H9 (cell line): Measurements from ENCODE around the gene MARCHF9. TPM values are rescaled to one million over a fixed set of nuclear protein-coding genes. Genes with fewer than 3 reads are reported as not detected.

Experiments
- DNase-seq: peaks from one replicate; pipeline ENCODE4 v3.0.0-alpha.2; 2017
- H2AFZ ChIP-seq: one replicate; pipeline ENCODE4 v1.6.1; 2013; ENCODE audit warnings: mild to moderate bottlenecking, low read length, control low read depth, moderate library complexity
- H2AK5ac ChIP-seq: 2 replicates; pipeline ENCODE4 v1.6.1; 2013; ENCODE audit warnings: low read length, control low read depth, mixed read lengths; ENCODE audit not compliant: insufficient read length
- H2BK120ac ChIP-seq: one replicate; pipeline ENCODE4 v1.6.1; 2013; ENCODE audit warnings: low read depth, mild to moderate bottlenecking, low read length, control low read depth, inconsistent platforms; ENCODE audit not compliant: poor library complexity, severe bottlenecking
- H2BK12ac ChIP-seq: 2 replicates; pipeline ENCODE4 v1.6.1; 2013; ENCODE audit warnings: low read length, control low read depth, mixed read lengths, low read depth; ENCODE audit not compliant: insufficient read length
- H2BK15ac ChIP-seq: 2 replicates; pipeline ENCODE4 v1.6.1; 2013; ENCODE audit warnings: low read depth, low read length, control low read depth
- H2BK20ac ChIP-seq: one replicate; pipeline ENCODE4 v1.6.1; 2013; ENCODE audit warnings: low read depth, mild to moderate bottlenecking, low read length, control low read depth, inconsistent platforms; ENCODE audit not compliant: poor library complexity, severe bottlenecking
- H2BK5ac ChIP-seq: 2 replicates; pipeline ENCODE4 v1.6.1; 2013; ENCODE audit warnings: low read length, control low read depth, mixed read lengths; ENCODE audit not compliant: insufficient read length
- H3K14ac ChIP-seq: 2 replicates; pipeline ENCODE4 v1.6.1; 2013; ENCODE audit warnings: low read length, control low read depth; ENCODE audit not compliant: insufficient read depth
- H3K18ac ChIP-seq: 2 replicates; pipeline ENCODE4 v1.6.1; 2013; ENCODE audit warnings: low read depth, mild to moderate bottlenecking, mixed read lengths, low read length, control low read depth; ENCODE audit not compliant: insufficient read length
- H3K23ac ChIP-seq: 2 replicates; pipeline ENCODE4 v1.6.1; 2013; ENCODE audit warnings: low read length, control low read depth, mixed read lengths, low read depth; ENCODE audit not compliant: insufficient read length
- H3K23me2 ChIP-seq: 2 replicates; pipeline ENCODE4 v1.6.1; 2013; ENCODE audit warnings: low read depth, mild to moderate bottlenecking, mixed read lengths, low read length, control low read depth; ENCODE audit not compliant: insufficient read length, poor library complexity, severe bottlenecking
- H3K27ac ChIP-seq: 2 replicates; pipeline ENCODE4 v1.5.1; 2013; ENCODE audit warnings: low read length, control low read depth, mixed read lengths, low read depth; ENCODE audit not compliant: insufficient read length
- H3K27me3 ChIP-seq: 2 replicates; pipeline ENCODE4 v1.6.1; 2013; ENCODE audit warnings: low read length, control low read depth, inconsistent platforms; ENCODE audit not compliant: insufficient read depth
- H3K4ac ChIP-seq: 2 replicates; pipeline ENCODE4 v1.6.1; 2013; ENCODE audit warnings: low read depth, mild to moderate bottlenecking, control low read depth, inconsistent platforms, low read length, moderate library complexity
- H3K4me1 ChIP-seq: 2 replicates; pipeline ENCODE4 v1.6.1; 2013; ENCODE audit warnings: low read length, control low read depth, inconsistent platforms; ENCODE audit not compliant: insufficient read depth
- H3K4me2 ChIP-seq: 2 replicates; pipeline ENCODE4 v1.6.1; 2013; ENCODE audit warnings: low read length, control low read depth, mixed read lengths; ENCODE audit not compliant: insufficient read length, insufficient read depth
- H3K56ac ChIP-seq: 2 replicates; pipeline ENCODE4 v1.6.1; 2013; ENCODE audit warnings: low read depth, mild to moderate bottlenecking, mixed read lengths, low read length, control low read depth; ENCODE audit not compliant: insufficient read length
- H3K79me1 ChIP-seq: 2 replicates; pipeline ENCODE4 v1.6.1; 2013; ENCODE audit warnings: low read depth, mild to moderate bottlenecking, moderate library complexity, low read length, control low read depth, inconsistent platforms; ENCODE audit not compliant: insufficient read depth, poor library complexity, severe bottlenecking
- H3K79me2 ChIP-seq: 2 replicates; pipeline ENCODE4 v1.6.1; 2013; ENCODE audit warnings: low read length, control low read depth, inconsistent platforms; ENCODE audit not compliant: insufficient read depth
- H3K9ac ChIP-seq: 2 replicates; pipeline ENCODE4 v1.6.1; 2013; ENCODE audit warnings: low read length, control low read depth, mixed read lengths; ENCODE audit not compliant: insufficient read length; ENCODE audit errors: extremely low read depth
- H3K9me3 ChIP-seq: one replicate; pipeline ENCODE4 v1.6.1; 2013; ENCODE audit warnings: low read depth, low read length, inconsistent platforms; ENCODE audit not compliant: control insufficient read depth
- H3T11ph ChIP-seq: one replicate; pipeline ENCODE4 v1.6.1; 2013; ENCODE audit warnings: mild to moderate bottlenecking, low read length, control low read depth, inconsistent platforms
- H4K20me1 ChIP-seq: one replicate; pipeline ENCODE4 v1.6.1; 2013; ENCODE audit not compliant: control insufficient read depth, insufficient read length, insufficient read depth
- H4K5ac ChIP-seq: 2 replicates; pipeline ENCODE4 v1.6.1; 2013; ENCODE audit warnings: low read depth, mild to moderate bottlenecking, mixed read lengths, low read length, control low read depth; ENCODE audit not compliant: insufficient read length
- H4K8ac ChIP-seq: replicated peaks from 2 replicates; pipeline ENCODE4 v1.6.1; 2013; ENCODE audit warnings: low read length, control low read depth, mixed read lengths, low read depth; ENCODE audit not compliant: insufficient read length
- H4K91ac ChIP-seq: 2 replicates; pipeline ENCODE4 v1.6.1; 2013; ENCODE audit warnings: low read depth, mild to moderate bottlenecking, moderate library complexity, mixed read lengths, low read length, control low read depth; ENCODE audit not compliant: insufficient read length
- H3K27ac Mint-ChIP-seq, 3 experiments: 2 replicates in 2 of 3; 3 replicates in 1 of 3; pipeline ENCODE4 v1.8.0; 2020 to 2021; ENCODE audit warnings: mixed read lengths in 3 of 3, mild to moderate bottlenecking in 1 of 3, moderate library complexity in 1 of 3
- H3K27me3 Mint-ChIP-seq: 2 replicates; pipeline ENCODE4 v1.8.0; 2021; ENCODE audit warnings: low read depth, mild to moderate bottlenecking, moderate library complexity, mixed read lengths
- H3K36me3 Mint-ChIP-seq, 3 experiments: 2 replicates in 2 of 3; 3 replicates in 1 of 3; pipeline ENCODE4 v1.8.0; 2020 to 2021; ENCODE audit warnings: low read depth in 3 of 3, mixed read lengths in 3 of 3; ENCODE audit not compliant: insufficient read depth in 1 of 3
- H3K4me1 Mint-ChIP-seq, 2 experiments: 2 replicates each; pipeline ENCODE4 v1.8.0; 2020; ENCODE audit warnings: mixed read lengths in 2 of 2
- H3K4me3 Mint-ChIP-seq, 2 experiments: 2 replicates in 1 of 2; 3 replicates in 1 of 2; pipeline ENCODE4 v1.8.0; 2020 to 2021; ENCODE audit warnings: mild to moderate bottlenecking in 2 of 2, mixed read lengths in 2 of 2, moderate library complexity in 1 of 2
- H3K9me3 Mint-ChIP-seq, 2 experiments: 2 replicates in 1 of 2; 3 replicates in 1 of 2; pipeline ENCODE4 v1.8.0; 2020; ENCODE audit warnings: mild to moderate bottlenecking in 2 of 2, mixed read lengths in 2 of 2, moderate library complexity in 1 of 2
- CTCF ChIP-seq: fragments of 200-600 bp; sonication (generic); conservative IDR thresholded peaks from 3 replicates; pipeline ENCODE4 v1.8.0; 2021; ENCODE audit warnings: antibody characterized with exemption, mild to moderate bottlenecking
- WGBS: extraction: QIAGEN DNeasy Blood & Tissue Kit; methylation state at CpG from one replicate; pipeline ENCODE4 v1.1.7; 2013; ENCODE audit warnings: missing lambda C conversion rate, low lambda C conversion rate, mixed read lengths; ENCODE audit not compliant: insufficient read length; ENCODE audit errors: extremely low coverage; 5-methylcytosine and 5-hydroxymethylcytosine counted together
- total RNA-seq: library from RNA; stranded (reverse); gene quantifications from 2 replicates; pipeline ENCODE4 v1.2.1, GENCODE V29; 2021

The MARCHF9 gene
- total RNA-seq, 1 experiment from 2014 or later, result 20.5 TPM

GRCh38 chr12:57717131-57717530, 37.8 kb upstream of the MARCHF9 start:
- no peak overlapping the region for H3K23ac ChIP-seq
- Mint-ChIP-seq H3K4me1 (no peaks in the 10 kb centered on the region), H3K27me3 (no peaks in the 10 kb centered on the region), H3K9me3 (no peaks in the 10 kb centered on the region), H3K36me3 (peaks cover 16 to 53% (median 24%) of the 10 kb centered on the region in 3 experiments), H3K27ac (no peak overlapping the region), H3K4me3 (no peak overlapping the region)
- H2BK5ac ChIP-seq, result no peak overlapping the region
- no peaks in the 10 kb centered on the region for H3K23me2 ChIP-seq
- no peaks in the 10 kb centered on the region for H3K9me3 ChIP-seq
- H3K14ac ChIP-seq, result no peak overlapping the region
- no peak overlapping the region for H2AFZ ChIP-seq
- no peak for DNase-seq
- H2BK12ac ChIP-seq, result no peak overlapping the region
- H3K4me1 ChIP-seq, result no peaks in the 10 kb centered on the region
- no peak overlapping the region for H3K4ac ChIP-seq
- H3T11ph ChIP-seq, result no peak overlapping the region
- WGBS, result no CpG with 5 or more reads among the region's 5 CpGs
- no peak overlapping the region for H3K27ac ChIP-seq
- no peak overlapping the region for H3K9ac ChIP-seq
- no peak overlapping the region for H2BK120ac ChIP-seq
- H3K79me2 ChIP-seq, result no peaks in the 10 kb centered on the region
- H2BK15ac ChIP-seq, result no peak overlapping the region
- no peaks in the 10 kb centered on the region for H3K27me3 ChIP-seq
- H2AK5ac ChIP-seq, result no peak overlapping the region
- no peak overlapping the region for H4K8ac ChIP-seq
- no peaks in the 10 kb centered on the region for H4K20me1 ChIP-seq
- H4K5ac ChIP-seq, result no peak overlapping the region
- no peak overlapping the region for H3K18ac ChIP-seq
- no peaks in the 10 kb centered on the region for H3K79me1 ChIP-seq
- H3K56ac ChIP-seq, result no peak overlapping the region
- H4K91ac ChIP-seq, result no peak overlapping the region
- TF ChIP-seq CTCF, result no peak
- H3K4me2 ChIP-seq, result no peak overlapping the region
- H2BK20ac ChIP-seq, result no peak overlapping the region
